ENCODE results near the gene STT3A. TPM values are rescaled to one million over a fixed set of nuclear protein-coding genes. Genes with fewer than 3 reads are reported as not detected.

Gene STT3A
- polyA plus RNA-seq, 3 donors, result 27.4 to 75.3 (median 54.2) TPM

DNA sequence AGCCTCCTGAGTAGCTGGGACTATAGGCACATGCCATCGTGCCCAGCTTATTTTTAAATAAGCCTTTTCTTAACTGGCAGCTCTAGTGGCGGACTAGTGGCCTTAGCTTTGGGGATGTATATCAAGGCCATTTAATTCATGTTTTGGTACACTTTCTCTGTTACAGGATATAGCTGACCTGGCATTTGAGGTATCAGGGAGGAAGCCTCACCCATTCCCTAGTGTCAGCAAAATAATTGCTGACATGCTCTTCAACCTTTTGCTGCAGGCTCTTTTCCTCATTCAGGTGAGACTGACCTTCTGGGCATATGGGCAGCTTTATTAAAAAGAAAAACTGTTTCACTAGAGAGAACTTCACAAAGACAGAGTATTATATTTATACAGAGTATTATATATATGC lies 13.9 kb upstream of the STT3A start:
- Histone ChIP-seq H3K4me3 (replicated peaks in 1 of 3; ENCODE audit: low read depth in 2 of 3, low read length in 3 of 3) (no peak overlapping the region), H3K9me3 (replicated peaks in 1 of 2; ENCODE audit: control insufficient read depth in 1 of 2, insufficient read depth in 1 of 2, low read length in 2 of 2) (no peaks in the 10 kb centered on the region), H3K4me2 (replicated peaks; ENCODE audit: extremely low read depth, low read length, poor library complexity, severe bottlenecking) (no peak overlapping the region), H3K4me1 (ENCODE audit: control insufficient read depth in 1 of 2, insufficient read depth in 2 of 2, low read length in 2 of 2) (no peaks in the 10 kb centered on the region), H3K79me2 (ENCODE audit: insufficient read depth, low read length) (no peaks in the 10 kb centered on the region), H4K20me1 (ENCODE audit: insufficient read depth, low read length) (no peaks in the 10 kb centered on the region), H2AFZ (ENCODE audit: insufficient read depth, low read depth, low read length, poor library complexity, severe bottlenecking) (no peak overlapping the region), H3K27me3 (ENCODE audit: control insufficient read depth in 2 of 2, insufficient read depth in 2 of 2, low read length in 2 of 2) (no peaks in the 10 kb centered on the region), H3K27ac (ENCODE audit: low read depth in 1 of 2, low read length in 2 of 2) (no peak overlapping the region), H3K9ac (ENCODE audit: insufficient read depth, low read length, poor library complexity, severe bottlenecking) (no peak overlapping the region), H3K36me3 (replicated peaks in 1 of 2; ENCODE audit: control insufficient read depth in 1 of 2, insufficient read depth in 2 of 2, low read length in 2 of 2) (peaks cover 91 to 98% of the 10 kb centered on the region in 2 donors)
- DNase-seq, result no peak
- TF ChIP-seq, protein P1, sequence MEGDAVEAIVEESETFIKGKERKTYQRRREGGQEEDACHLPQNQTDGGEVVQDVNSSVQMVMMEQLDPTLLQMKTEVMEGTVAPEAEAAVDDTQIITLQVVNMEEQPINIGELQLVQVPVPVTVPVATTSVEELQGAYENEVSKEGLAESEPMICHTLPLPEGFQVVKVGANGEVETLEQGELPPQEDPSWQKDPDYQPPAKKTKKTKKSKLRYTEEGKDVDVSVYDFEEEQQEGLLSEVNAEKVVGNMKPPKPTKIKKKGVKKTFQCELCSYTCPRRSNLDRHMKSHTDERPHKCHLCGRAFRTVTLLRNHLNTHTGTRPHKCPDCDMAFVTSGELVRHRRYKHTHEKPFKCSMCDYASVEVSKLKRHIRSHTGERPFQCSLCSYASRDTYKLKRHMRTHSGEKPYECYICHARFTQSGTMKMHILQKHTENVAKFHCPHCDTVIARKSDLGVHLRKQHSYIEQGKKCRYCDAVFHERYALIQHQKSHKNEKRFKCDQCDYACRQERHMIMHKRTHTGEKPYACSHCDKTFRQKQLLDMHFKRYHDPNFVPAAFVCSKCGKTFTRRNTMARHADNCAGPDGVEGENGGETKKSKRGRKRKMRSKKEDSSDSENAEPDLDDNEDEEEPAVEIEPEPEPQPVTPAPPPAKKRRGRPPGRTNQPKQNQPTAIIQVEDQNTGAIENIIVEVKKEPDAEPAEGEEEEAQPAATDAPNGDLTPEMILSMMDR (IDR thresholded peaks at IDR 0.05), result no peak
- H3K4me1 Mint-ChIP-seq, result peaks cover 1% of the 10 kb centered on the region
- no peak overlapping the region for H3K4me3 Mint-ChIP-seq
- peak overlapping the region in 1 of 7 donors; percentile 13 for H3K27ac Mint-ChIP-seq
- WGBS (ENCODE audit: insufficient coverage), result 100% methylated on average over 2 of the region's 2 CpGs
- no peaks in the 10 kb centered on the region for H3K9me3 Mint-ChIP-seq
- intact Hi-C loops (cut with micrococcal nuclease), result no loop called here
- H3K36me3 Mint-ChIP-seq, result peaks cover 74 to 93% of the 10 kb centered on the region in 2 donors
- peaks cover 0 to 2% (median 0%) of the 10 kb centered on the region in 3 donors for H3K27me3 Mint-ChIP-seq (ENCODE audit: low read depth in 3 of 3)

DNA sequence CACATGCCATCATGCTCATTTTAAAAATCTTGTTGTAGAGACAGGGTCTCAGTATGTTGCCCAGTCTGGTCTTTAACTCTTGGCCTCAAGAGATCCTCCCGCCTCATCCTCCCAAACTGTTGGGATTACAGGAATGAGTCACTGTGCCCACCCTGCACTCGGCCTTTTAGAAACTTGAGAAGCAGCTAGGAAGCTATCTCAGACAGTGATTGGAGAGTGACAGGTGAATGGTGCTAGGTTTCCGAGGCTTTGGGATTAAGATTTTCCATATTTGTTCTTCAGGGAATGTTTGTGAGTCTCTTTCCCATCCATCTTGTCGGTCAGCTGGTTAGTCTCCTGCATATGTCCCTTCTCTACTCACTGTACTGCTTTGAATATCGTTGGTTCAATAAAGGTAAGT lies 12.8 kb upstream of the STT3A start:
- Histone ChIP-seq H3K27me3 (ENCODE audit: control insufficient read depth in 2 of 2, insufficient read depth in 2 of 2, low read length in 2 of 2) (no peaks in the 10 kb centered on the region), H3K4me3 (replicated peaks in 1 of 3; ENCODE audit: low read depth in 2 of 3, low read length in 3 of 3) (no peak overlapping the region), H3K4me1 (ENCODE audit: control insufficient read depth in 1 of 2, insufficient read depth in 2 of 2, low read length in 2 of 2) (no peaks in the 10 kb centered on the region), H3K9ac (ENCODE audit: insufficient read depth, low read length, poor library complexity, severe bottlenecking) (no peak overlapping the region), H3K9me3 (replicated peaks in 1 of 2; ENCODE audit: control insufficient read depth in 1 of 2, insufficient read depth in 1 of 2, low read length in 2 of 2) (no peaks in the 10 kb centered on the region), H3K27ac (ENCODE audit: low read depth in 1 of 2, low read length in 2 of 2) (no peak overlapping the region), H3K4me2 (replicated peaks; ENCODE audit: extremely low read depth, low read length, poor library complexity, severe bottlenecking) (no peak overlapping the region), H4K20me1 (ENCODE audit: insufficient read depth, low read length) (no peaks in the 10 kb centered on the region), H3K79me2 (ENCODE audit: insufficient read depth, low read length) (no peaks in the 10 kb centered on the region), H3K36me3 (replicated peaks in 1 of 2; ENCODE audit: control insufficient read depth in 1 of 2, insufficient read depth in 2 of 2, low read length in 2 of 2) (peaks cover 87 to 98% of the 10 kb centered on the region in 2 donors), H2AFZ (ENCODE audit: insufficient read depth, low read depth, low read length, poor library complexity, severe bottlenecking) (no peak overlapping the region)
- Mint-ChIP-seq H3K36me3 (peaks cover 75 to 92% of the 10 kb centered on the region in 2 donors), H3K4me3 (no peak overlapping the region), H3K27ac (peak overlapping the region in 4 of 7 donors; percentile 42 to 83 (median 62)), H3K27me3 (ENCODE audit: low read depth in 3 of 3) (peaks cover 0 to 2% (median 0%) of the 10 kb centered on the region in 3 donors), H3K4me1 (peaks cover 1% of the 10 kb centered on the region), H3K9me3 (no peaks in the 10 kb centered on the region)
- intact Hi-C loops (cut with micrococcal nuclease), result no loop called here
- 100% methylated on average over 1 of the region's 5 CpGs for WGBS (ENCODE audit: insufficient coverage)
- no peak for DNase-seq
- TF ChIP-seq, protein P1 (IDR thresholded peaks at IDR 0.05), result no peak
